ENCODE results near the gene RAPGEF4.

DNA sequence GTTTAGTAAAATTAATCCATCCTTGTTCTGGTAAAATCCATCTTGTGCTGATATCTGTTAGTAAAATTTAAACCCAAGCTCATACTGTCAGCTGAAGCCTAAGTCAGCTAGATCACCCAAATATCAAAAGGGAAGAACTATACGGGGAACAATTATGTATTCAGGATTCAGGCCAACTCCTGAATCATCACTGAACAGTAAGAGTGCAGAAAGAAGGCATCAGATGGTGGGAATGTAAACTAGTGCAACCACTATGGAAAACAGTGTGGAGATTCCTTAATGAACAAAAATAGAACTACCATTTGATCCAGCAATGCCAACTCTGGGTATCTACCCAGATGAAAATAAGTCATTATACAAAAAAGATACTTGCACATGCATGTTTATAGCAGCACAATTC, 81.8 kb downstream of the RAPGEF4 start:
- TF ChIP-seq CBFB (CRISPR knock-in tag; IDR thresholded peaks at IDR 0.05), result no peak
- no peak for TF ChIP-seq HOXA7 (CRISPR knock-in tag; IDR thresholded peaks at IDR 0.05)
- TF ChIP-seq, protein P1, sequence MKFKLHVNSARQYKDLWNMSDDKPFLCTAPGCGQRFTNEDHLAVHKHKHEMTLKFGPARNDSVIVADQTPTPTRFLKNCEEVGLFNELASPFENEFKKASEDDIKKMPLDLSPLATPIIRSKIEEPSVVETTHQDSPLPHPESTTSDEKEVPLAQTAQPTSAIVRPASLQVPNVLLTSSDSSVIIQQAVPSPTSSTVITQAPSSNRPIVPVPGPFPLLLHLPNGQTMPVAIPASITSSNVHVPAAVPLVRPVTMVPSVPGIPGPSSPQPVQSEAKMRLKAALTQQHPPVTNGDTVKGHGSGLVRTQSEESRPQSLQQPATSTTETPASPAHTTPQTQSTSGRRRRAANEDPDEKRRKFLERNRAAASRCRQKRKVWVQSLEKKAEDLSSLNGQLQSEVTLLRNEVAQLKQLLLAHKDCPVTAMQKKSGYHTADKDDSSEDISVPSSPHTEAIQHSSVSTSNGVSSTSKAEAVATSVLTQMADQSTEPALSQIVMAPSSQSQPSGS (CRISPR knock-in tag; IDR thresholded peaks at IDR 0.05), result no peak
- TF ChIP-seq CEBPB (IDR thresholded peaks at IDR 0.05; ENCODE audit: borderline replicate concordance, low read depth, low read length), result no peak
- TF ChIP-seq ZNF142 (CRISPR knock-in tag; IDR thresholded peaks at IDR 0.05), result no peak
- TF ChIP-seq ZNF704 (CRISPR knock-in tag; IDR thresholded peaks at IDR 0.05; ENCODE audit: borderline replicate concordance), result no peak

All from HepG2 (cell line).